Stimulated activated CD4-positive, alpha-beta T cell treated with anti-CD3 and anti-CD28 coated beads, TNF-alpha, amount 100 ng/mL, for 24 hours (primary cell): ENCODE measurements around the gene CABP4.

Source experiments
- DNase-seq, 3 experiments: peaks; one replicate each; pipeline ENCODE4 v3.0.0-alpha.2; 2020; ENCODE audit warnings: low read depth in 3 of 3

Gene CABP4

GRCh38 chr11:67496113-67496512 is 41.0 kb downstream of the CABP4 start:
- no peak for DNase-seq

GRCh38 chr11:67497656-67498291 is 42.6 kb downstream of the CABP4 start:
- no peak for DNase-seq

GRCh38 chr11:67498544-67498972 is 43.4 kb downstream of the CABP4 start:
- DNase-seq = no peak

GRCh38 chr11:67499808-67500483 is 44.8 kb downstream of the CABP4 start:
- DNase-seq = no peak

GRCh38 chr11:67500484-67500821 is 45.3 kb downstream of the CABP4 start:
- DNase-seq = no peak

GRCh38 chr11:67500831-67501715 is 45.9 kb downstream of the CABP4 start:
- no peak for DNase-seq

- no peak for DNase-seq
Measured at GRCh38 chr11:67501854-67502253, 46.7 kb downstream of the CABP4 start.

- DNase-seq = no peak
Measured at GRCh38 chr11:67502328-67502979, 47.3 kb downstream of the CABP4 start.

GRCh38 chr11:67503119-67504004 is 48.2 kb downstream of the CABP4 start:
- no peak for DNase-seq

- DNase-seq = no peak
Measured at GRCh38 chr11:67504005-67504949, 49.1 kb downstream of the CABP4 start.

GRCh38 chr11:67504950-67505581 is 49.9 kb downstream of the CABP4 start, which contains the start of gene PITPNM1:
Gene PITPNM1, minus strand, starts transcription at chr11:67505363. Its CDS starts 1,183 bp downstream, at chr11:67504180.
- DNase-seq = peak in 2 of 3 experiments; percentile 59 to 81

- peak; percentile 76 to 92 (median 81) for DNase-seq
Measured at GRCh38 chr11:67505605-67506396, 50.6 kb downstream of the CABP4 start.

- no peak for DNase-seq
Measured at GRCh38 chr11:67506426-67507051, 51.4 kb downstream of the CABP4 start.

GRCh38 chr11:67507242-67507863 is 52.2 kb downstream of the CABP4 start:
- DNase-seq = no peak

GRCh38 chr11:67507864-67508485 is 52.8 kb downstream of the CABP4 start, which contains the start of gene CDK2AP2:
Gene CDK2AP2, minus strand, starts transcription at chr11:67508162. Its CDS starts 80 bp downstream, at chr11:67508082.
- DNase-seq = peak; percentile 96 to 99 (median 96)

GRCh38 chr11:67508486-67509121 is 53.5 kb downstream of the CABP4 start:
- peak; percentile 98 to 99 (median 98) for DNase-seq

GRCh38 chr11:67510023-67510345 is 54.8 kb downstream of the CABP4 start:
- no peak for DNase-seq
